RWPE2 (cell line): Measurements from ENCODE around the gene ACTR1A.
"Not testable (repeated sequence)": the region's sequence is repeated elsewhere in the genome, so short reads cannot be mapped to it uniquely, and the experiment has no call there.

Experiments
- ATAC-seq: fragments of 200-7000 bp; cut with Tn5 transposase; 3 replicates; pipeline ENCODE4 v1.9.1; 2021; ENCODE audit warnings: low read depth
- DNase-seq: peaks from one replicate; pipeline ENCODE4 v3.0.0-alpha.2; 2020; ENCODE audit warnings: low spot score
- H3K27ac ChIP-seq: fragments of 450-650 bp; 2 replicates; pipeline ENCODE4 v1.5.1; 2017; ENCODE audit warnings: mild to moderate bottlenecking; ENCODE audit not compliant: poor library complexity, severe bottlenecking
- H3K27me3 ChIP-seq: fragments of 250-450 bp; sonication (Bioruptor Pico); 2 replicates; pipeline ENCODE4 v1.5.1; 2021; ENCODE audit warnings: mild to moderate bottlenecking, moderate library complexity; ENCODE audit not compliant: insufficient read depth, poor library complexity, severe bottlenecking
- H3K36me3 ChIP-seq: fragments of 250-450 bp; sonication (Bioruptor Pico); 2 replicates; pipeline ENCODE4 v1.5.1; 2020; ENCODE audit warnings: low read depth, mild to moderate bottlenecking, moderate library complexity
- H3K4me1 ChIP-seq: fragments of 250-450 bp; sonication (Bioruptor Pico); 2 replicates; pipeline ENCODE4 v1.5.1; 2021; ENCODE audit warnings: mild to moderate bottlenecking, moderate library complexity; ENCODE audit not compliant: insufficient read depth, poor library complexity, severe bottlenecking
- H3K4me3 ChIP-seq: fragments of 250-450 bp; sonication (Bioruptor Pico); 2 replicates; pipeline ENCODE4 v1.5.1; 2021; ENCODE audit warnings: mild to moderate bottlenecking, moderate library complexity; ENCODE audit not compliant: severe bottlenecking
- H3K9me3 ChIP-seq: fragments of 250-450 bp; sonication (Bioruptor Pico); 2 replicates; pipeline ENCODE4 v1.5.1; 2021; ENCODE audit warnings: mild to moderate bottlenecking, moderate library complexity; ENCODE audit not compliant: severe bottlenecking
- CTCF ChIP-seq: fragments of 450-650 bp; IDR thresholded peaks from one replicate; pipeline ENCODE4 v1.5.1; 2017; ENCODE audit warnings: mild to moderate bottlenecking, moderate library complexity; ENCODE audit not compliant: poor library complexity, severe bottlenecking

Gene ACTR1A

GRCh38 chr10:102503264-102504178, 1.0 kb upstream of the ACTR1A start, which contains the start of gene SUFU:
SUFU (plus strand) TSS chr10:102503972; CDS start chr10:102504153, 181 bp downstream.
- Histone ChIP-seq H3K4me3 (peak within 1 kb of the TSS; percentile 70), H3K9me3 (no peaks in the 10 kb centered on the region), H3K27ac (peak within 1 kb of the TSS; percentile 5), H3K36me3 (no peaks in the 10 kb centered on the region; the same call in 1 of the 2 replicates), H3K4me1 (peaks cover 7% of the 10 kb centered on the region), H3K27me3 (no peaks in the 10 kb centered on the region)
- peak; percentile 97 for TF ChIP-seq CTCF
- ATAC-seq (peak; percentile 62), DNase-seq (peak; percentile 97)

- peak; percentile 99 for DNase-seq
- Histone ChIP-seq H3K36me3 (no peaks in the 10 kb centered on the region; the same call in 1 of the 2 replicates), H3K4me3 (peak overlapping the region; percentile 70), H3K9me3 (no peaks in the 10 kb centered on the region), H3K27ac (peak overlapping the region; percentile 48), H3K4me1 (peaks cover 7% of the 10 kb centered on the region), H3K27me3 (no peaks in the 10 kb centered on the region)
- ATAC-seq, result peak; percentile 77
- TF ChIP-seq CTCF, result no peak
These were observed 529 bp downstream of the ACTR1A start for GRCh38 chr10:102502029-102502336.

- H3K9me3 ChIP-seq, result no peaks in the 10 kb centered on the region
- peak overlapping the region; percentile 70 for H3K4me3 ChIP-seq
- ATAC-seq, result no peak
- no peaks in the 10 kb centered on the region for H3K27me3 ChIP-seq
- H3K36me3 ChIP-seq, result no peaks in the 10 kb centered on the region; the same call in 1 of the 2 replicates
- H3K27ac ChIP-seq, result peak overlapping the region; percentile 25
- no peak for TF ChIP-seq CTCF
- H3K4me1 ChIP-seq, result peaks cover 7% of the 10 kb centered on the region
- DNase-seq, result no peak
These were observed 1.1 kb downstream of the ACTR1A start for GRCh38 chr10:102501201-102502028.

GRCh38 chr10:102500686-102501085, 1.8 kb downstream of the ACTR1A start:
- H3K36me3 ChIP-seq, H3K4me3 ChIP-seq, H3K27me3 ChIP-seq, ATAC-seq, DNase-seq, H3K27ac ChIP-seq, H3K9me3 ChIP-seq, H3K4me1 ChIP-seq: not testable (repeated sequence)

GRCh38 chr10:102499356-102499755, 3.2 kb downstream of the ACTR1A start:
- no peak overlapping the region for H3K4me3 ChIP-seq
- no peaks in the 10 kb centered on the region for H3K9me3 ChIP-seq
- no peak for ATAC-seq
- H3K36me3 ChIP-seq, result peaks cover 9% of the 10 kb centered on the region
- H3K27ac ChIP-seq, result no peak overlapping the region
- no peak for DNase-seq
- TF ChIP-seq CTCF, result no peak
- H3K4me1 ChIP-seq, result peaks cover 7% of the 10 kb centered on the region
- no peaks in the 10 kb centered on the region for H3K27me3 ChIP-seq
